ENCODE measurements around the gene ZNF324.
"Not testable (repeated sequence)": the region's sequence is repeated elsewhere in the genome, so short reads cannot be mapped to it uniquely, and the experiment has no call there.

Gene ZNF324

DNA sequence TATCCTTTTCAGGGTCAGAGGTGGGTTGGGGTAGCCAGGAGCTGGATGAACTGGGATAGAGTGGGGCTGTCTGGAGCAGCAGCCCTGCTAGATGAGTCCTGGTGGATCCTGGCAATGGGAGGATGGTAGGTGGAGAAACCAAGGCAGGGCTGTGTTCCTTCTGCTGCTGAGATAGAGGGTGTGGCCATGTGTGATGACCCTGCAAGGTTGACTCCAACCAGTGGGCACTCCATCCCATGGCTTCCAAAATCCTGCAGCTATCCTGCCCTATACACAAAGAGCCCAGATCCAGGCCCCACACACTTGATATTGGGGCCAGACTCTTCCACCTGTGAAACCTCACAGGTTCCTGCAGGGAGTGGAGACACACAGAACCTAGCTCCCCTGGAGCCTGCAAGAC is 6.9 kb downstream of the ZNF324 start:
- FAIRE-seq: no peak

DNA sequence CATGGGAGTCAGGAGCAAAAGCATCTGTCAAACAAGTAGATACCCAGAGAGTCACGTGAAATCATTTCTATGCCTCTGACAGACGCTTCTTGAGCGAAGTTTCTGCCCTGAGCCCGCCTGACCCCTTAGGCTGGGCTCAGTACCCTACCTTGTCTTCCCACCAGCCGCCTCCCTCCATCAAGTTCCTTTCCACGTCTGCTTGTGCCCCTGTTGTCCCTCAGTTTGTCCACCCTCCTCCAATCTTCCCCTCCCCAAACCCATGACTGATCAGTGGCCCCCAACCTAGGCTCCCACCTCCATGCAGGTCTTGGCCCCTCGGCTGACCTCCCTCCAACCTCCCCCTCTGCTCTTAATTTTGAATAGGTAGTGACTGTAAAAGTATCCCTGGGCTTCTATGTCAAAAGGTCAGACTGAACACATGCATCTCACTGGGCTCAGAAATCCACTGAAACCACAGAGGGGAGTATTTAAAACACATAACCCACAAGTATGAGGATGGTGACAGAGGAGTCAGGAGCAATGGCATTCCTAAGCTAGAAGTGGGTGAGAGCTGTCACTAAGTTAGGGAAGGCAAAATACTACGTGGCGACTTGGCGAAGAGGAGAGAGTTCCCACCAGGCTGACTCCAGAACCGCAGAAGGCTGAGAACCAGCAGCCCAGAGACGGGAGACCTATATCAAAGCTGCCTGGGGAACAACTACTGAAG is 7.6 kb downstream of the ZNF324 start:
- no peak for FAIRE-seq

DNA sequence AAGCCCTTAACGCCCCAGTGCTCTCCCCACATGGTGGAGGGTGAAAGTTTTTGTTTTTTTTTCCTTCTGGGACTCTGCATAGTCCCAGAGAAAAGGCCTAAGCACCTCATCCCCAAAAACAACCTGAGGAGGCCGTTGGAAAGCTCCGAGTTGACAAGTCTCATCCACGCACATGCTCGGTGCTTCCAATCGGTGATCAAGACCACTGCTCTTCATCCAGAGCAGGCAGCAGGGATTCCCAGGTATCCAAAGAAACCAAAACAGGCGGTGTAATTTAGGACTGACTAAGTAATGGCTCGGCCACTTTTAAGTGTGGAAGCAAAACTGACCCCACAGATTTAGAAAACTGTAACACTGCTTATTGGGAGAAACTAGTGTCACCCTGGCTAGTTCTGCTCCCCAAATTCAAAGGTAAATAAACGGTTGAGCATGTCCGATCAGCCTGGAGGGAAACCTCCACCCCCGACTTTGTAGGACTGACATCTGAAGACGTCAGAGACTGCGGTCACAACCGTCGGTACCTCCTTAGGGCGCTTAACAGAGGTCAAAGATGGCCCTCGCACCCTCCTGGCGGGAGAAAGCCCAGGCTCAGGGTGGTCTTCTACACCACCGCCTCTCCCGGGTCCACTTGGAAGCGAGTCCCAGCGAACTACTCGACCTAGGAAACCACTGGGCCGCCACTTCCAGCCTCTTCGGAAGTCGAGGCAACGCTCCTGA is 8.3 kb downstream of the ZNF324 start:
- FAIRE-seq: no peak

DNA sequence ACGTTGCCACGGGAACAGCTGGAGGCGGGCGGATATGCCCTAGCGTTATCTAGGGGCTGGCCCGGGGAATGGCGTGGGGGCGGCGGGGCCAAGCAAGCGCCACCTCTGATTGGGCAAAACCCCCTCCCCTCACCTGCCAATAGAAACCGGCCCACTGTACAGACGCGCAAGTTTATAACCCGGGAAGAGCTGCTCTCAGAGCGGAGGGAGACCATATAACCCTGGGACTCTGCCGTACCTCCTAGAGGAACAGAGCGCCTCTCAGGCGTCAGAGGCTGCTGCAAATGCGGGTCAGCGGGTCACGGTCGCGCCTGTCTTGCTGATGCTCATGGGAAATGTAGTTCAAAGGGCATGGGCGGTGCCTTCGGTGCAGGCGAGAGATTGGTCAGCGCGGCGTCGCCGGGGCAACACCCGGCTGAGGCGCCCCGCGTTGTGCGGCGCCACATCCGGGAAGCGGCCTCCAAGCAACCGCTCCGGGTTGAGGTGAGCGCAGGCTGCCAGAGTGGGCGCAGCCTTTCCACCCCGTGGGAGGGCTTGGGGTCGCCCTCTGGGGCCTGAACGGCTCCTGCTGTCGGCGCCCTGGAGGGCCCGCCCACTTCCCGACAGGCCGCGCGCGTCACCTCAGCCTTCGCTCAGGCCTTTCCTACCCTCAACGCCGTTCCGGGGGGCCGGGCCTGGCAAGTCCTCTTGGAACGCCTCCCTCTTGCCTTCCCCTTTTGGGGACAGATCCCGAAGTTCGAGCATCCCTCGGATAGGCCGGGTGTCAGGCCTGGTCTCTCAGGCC is 9.0 kb downstream of the ZNF324 start, which contains the start of gene ZNF446:
Gene ZNF446, plus strand, starts transcription at position 639 of the 784 bp plus-strand sequence. CDS start 867 bp downstream, outside the sequence.
- FAIRE-seq: peak; percentile 81

DNA sequence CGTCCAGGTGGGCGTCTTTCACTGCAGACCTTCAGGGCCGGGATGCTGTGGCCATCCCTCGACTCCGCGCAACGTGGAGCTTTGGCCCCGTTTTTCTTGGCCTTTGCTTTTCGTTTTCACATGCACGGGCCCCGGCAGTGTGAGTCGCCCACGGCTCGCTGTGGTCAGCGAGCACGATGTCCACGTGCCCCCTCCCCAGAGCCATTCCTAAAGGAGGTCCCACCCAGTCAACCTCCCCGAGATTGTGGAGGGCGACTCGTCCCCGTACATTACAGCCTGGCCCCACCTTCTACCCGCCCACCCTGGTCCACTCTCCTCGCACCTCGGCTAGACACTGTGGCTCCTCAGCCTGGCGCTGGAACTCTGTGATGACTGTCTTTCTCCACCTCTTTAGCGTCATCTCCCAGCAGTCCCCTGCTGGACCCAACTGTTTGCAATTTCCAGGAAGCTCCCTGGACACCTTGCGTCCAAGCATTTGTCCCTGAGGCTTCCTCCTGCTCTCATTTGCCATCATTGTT is 9.7 kb downstream of the ZNF324 start:
- no peak for FAIRE-seq

DNA sequence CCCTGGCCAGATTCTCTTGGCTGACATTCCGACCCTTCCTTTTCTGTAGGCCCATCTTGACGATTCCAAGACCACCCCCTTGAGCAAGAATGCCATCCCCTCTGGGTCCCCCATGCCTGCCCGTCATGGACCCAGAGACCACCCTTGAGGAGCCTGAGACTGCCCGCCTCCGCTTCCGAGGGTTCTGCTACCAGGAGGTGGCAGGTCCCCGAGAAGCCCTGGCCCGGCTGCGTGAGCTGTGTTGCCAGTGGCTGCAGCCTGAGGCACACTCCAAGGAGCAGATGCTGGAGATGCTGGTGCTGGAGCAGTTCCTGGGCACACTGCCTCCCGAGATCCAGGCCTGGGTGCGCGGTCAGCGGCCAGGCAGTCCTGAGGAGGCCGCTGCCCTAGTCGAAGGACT is 10.2 kb downstream of the ZNF324 start:
- no peak for FAIRE-seq

DNA sequence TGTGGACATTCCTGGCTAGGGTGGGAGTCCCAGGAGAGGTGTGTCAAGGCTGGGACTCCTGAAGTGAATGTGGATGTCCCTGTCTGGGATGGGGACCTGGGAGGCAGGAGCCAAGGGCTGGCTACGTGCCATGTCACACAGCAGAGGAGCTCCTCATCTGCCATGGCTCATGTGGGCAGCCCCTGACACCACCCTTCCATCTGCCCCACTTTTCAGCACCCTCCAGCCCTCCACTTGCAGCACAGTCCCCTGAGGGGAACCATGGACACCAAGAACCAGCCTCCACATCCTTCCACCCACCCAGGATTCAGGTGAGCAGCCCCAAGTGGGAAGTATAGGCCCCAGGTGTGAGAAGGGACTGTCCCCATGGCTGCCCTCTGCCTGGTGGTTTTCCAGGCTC is 11.0 kb downstream of the ZNF324 start:
- FAIRE-seq: no peak

DNA sequence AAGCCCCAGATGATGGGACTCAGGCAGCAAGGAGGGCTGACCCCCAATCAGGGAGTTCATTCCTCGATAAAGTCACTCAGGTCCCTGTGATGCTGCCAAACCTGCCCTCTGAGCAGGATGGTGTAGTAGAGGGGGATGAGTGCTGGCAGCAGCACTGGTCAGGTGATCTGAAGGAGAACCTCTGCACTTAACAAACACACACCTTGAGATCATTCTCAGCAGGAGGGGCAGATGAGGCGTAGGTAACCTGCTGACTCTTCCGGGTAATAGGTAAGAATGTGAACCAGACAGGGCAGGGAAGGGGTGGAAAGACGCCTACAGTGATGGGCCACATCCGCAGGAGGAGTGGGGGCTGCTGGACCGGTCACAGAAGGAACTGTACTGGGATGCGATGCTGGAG is 12.4 kb downstream of the ZNF324 start:
- FAIRE-seq: no peak

DNA sequence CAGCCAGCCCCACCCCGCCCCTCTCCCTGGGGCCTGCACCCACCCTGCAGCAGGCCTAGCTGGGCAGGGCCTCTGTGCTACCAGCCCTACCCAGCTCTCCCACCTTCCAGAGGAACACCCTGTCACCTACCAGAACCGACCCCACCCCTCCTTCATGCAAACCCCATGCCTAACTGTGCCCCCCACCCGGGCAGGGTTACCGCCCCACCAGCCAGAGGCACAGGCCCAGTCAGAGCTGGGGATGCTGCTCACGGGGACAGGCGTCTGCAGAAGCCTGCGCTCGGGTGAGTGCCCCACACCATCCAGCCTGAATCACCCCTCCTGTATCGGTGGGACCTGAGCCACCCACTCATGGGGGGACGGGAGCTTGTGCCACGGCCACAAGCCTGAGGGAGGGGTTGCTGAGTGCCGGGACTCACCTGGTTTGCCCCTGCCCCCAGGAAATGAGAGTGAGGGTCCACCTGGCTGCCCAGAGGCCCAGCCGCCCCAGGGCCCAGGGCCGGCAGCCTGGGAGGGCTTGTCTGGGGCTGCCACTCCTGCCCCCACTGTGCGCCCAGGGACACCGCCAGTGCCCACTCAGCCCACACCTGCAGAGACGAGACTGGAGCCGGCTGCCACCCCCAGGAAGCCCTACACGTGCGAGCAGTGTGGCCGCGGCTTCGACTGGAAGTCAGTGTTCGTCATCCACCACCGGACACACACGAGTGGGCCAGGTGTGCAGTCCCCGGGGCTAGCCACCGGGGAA is 13.0 kb downstream of the ZNF324 start:
- no peak for FAIRE-seq

DNA sequence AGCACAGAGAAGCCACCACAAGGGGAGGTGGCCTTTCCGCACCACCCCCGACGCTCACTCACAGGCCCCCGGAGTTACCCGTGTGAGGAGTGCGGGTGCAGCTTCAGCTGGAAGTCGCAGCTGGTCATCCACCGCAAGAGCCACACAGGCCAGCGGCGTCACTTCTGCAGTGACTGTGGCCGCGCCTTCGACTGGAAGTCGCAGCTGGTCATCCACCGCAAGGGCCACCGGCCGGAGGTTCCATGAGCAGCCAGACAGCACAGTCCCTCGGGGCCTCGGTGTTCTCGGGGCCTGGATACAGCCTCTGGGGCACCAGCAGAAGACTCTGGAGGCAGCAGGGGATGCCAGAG is 13.6 kb downstream of the ZNF324 start:
- FAIRE-seq: no peak

DNA sequence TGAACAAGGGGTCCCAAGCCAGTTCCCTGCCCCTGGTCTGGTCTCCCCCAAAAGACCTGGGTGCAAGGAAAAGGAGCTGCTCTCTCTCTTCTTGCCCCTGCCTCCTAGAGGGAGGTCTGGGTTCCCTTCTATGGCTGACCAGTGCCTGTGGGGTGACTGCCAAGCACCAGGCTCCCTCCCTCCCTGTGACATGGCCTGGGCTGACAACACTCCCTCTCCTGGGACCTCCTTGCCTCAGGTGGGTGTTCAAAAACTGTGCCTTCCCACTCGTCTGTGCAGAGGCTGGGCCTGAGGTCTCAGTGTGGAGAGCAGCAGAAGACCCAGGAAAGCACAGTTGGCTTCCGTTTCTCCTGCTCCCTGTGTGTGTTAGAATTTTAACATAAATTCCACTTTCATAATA is 14.0 kb downstream of the ZNF324 start:
- no peak for FAIRE-seq

DNA sequence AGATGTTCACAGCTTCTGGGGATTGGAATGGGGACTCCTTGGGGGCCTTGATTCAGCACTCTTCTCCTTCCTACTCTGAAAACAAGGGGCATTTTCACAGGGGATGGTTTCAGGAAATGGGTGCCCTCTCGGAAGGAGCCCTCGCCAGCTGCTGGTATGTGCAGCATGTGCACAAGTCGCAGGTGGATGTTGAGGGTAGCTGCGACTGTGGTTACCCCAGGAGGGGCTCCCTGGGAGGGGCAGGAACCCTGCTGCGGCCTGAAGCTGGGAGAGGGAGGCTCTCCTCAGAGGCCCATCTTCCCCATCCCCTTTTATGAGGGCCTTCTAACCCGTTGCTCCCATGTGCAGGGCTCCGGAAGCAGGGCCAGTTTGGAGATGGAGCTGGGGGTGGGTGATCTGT is 15.5 kb downstream of the ZNF324 start:
- no peak for FAIRE-seq

DNA sequence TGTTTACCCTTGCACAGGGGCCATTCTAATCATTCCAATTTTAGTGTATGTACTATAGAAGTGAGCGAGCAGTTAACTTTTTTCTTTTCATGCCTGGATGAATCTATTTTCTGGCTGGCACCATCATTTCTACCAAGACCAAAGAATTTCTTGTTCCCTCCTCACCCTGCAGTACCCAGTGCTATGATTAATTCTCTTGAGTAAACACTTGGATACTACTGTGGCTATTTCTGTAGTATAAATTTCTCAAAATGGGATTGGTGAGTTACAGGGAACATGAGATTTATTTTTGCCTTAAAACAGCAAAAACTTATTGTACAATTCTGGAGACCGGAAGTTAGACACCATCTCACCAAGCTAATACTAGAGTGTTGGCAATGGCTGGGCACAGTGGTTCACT is 16.9 kb downstream of the ZNF324 start:
- FAIRE-seq: no peak

DNA sequence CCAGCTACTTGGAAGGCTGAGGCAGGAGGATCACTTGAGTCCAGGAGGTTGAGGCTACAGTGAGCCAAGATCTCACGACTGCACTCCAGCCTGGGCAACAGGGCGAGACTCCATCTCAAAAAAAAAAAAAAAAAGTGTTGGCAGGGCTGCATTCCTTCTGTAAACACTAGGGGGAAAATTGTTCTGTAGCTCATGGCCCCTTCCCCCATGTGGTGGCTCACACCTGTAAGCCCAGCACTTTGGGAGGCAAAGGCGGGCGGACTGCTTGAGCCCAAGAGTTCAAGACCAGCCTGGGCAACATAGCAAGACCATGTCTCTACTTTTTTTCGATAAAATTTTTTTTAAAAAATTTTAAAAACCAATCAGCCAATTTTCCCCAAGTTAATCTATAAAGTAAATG is 17.5 kb downstream of the ZNF324 start:
- FAIRE-seq: not testable (repeated sequence)

DNA sequence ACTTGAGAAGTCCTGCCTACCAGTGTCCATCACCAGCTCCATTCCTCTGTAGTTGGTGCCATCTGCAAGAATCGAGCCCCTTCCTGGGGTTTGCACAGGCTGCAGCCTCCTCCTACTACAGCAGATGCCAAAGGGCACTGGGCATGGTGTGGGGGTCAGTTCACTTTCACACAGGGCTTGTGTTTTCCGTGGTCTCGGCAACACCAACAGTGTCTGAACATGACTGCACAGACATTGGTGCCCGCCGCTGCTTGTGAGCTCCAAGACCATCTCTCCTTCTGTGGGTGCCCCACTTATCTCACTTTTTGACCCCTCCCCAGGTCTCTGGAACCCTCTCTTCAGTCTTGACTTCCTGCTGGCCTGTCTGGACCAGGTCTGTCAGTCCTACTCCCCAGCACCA is 24.5 kb downstream of the ZNF324 start:
- no peak for FAIRE-seq

DNA sequence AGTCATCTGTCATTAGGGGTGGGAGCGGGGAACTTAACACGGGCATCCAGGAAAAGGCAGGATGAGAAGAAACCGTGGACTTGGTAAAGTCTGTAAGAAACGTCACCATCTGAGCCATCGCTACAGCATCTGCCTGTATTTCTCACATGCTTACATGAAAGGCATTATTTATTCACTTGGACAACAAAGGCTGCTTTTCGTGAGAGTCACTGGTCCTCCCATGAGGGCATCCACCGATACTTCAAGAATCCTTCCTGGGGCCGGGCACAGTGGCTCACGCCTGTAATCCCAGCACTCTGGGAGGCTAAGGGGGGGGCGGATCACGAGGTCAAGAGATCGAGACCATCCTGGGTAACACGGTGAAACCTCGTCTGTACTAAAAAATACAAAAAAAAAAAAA is 25.4 kb downstream of the ZNF324 start:
- FAIRE-seq: no peak

DNA sequence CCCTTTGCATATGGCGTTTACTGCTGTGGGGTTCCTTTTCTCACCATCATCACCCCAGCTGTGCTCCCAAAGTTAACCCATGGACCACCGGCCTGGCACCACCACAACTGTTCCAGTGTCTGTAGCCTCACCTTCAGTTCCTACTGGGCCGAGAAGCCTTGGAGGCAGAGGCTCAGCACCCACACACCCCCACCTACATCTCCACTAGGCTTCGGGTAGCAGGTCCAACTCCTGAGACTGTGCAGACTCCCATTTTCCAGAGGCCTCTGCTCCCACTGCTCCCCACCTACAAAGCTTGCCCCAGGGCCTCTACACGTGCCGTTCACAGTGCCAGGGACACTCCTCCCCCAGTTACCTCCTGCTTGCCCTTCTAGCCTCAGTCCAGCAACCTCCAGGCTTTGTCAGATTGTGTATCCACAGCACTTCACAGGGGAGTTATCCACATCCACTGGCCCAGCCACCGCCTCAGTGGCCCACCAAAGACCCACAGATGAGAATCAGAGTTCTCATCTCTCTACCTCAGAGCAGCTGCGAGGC is 30.8 kb downstream of the ZNF324 start:
- FAIRE-seq: no peak

DNA sequence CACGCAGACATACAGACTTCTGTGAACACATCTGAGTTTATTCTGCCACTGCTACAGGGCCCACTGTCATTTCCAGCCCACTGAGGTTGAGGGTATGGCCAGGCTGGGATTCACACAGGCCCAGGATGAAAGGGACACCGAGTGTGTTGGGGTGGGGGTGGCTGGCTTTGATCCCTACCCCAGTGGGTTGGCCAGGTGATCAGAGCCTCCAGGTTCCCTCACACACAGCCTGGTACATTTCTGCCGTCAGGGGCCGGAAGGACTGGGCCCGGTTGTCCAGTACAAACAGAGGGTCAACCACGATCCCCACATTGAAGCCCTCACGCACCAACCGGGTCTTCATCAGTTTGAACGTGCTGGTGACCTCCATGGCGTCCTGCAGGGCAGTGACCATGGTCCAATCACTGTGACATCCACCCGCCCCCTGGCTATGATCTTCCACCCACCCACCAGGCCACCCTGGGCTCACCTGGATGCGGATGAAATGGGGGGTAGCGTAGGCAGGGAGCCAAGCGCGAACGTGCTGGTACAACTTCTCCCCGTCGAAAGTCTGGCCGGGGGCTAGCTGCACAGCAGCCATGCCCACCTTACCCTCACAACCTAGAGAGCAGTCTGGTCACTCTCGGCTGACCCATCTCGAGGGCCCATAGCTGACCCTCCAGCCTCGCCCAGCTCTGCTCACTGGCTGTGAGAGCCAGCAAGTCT is 31.6 kb downstream of the ZNF324 start:
- FAIRE-seq: no peak

DNA sequence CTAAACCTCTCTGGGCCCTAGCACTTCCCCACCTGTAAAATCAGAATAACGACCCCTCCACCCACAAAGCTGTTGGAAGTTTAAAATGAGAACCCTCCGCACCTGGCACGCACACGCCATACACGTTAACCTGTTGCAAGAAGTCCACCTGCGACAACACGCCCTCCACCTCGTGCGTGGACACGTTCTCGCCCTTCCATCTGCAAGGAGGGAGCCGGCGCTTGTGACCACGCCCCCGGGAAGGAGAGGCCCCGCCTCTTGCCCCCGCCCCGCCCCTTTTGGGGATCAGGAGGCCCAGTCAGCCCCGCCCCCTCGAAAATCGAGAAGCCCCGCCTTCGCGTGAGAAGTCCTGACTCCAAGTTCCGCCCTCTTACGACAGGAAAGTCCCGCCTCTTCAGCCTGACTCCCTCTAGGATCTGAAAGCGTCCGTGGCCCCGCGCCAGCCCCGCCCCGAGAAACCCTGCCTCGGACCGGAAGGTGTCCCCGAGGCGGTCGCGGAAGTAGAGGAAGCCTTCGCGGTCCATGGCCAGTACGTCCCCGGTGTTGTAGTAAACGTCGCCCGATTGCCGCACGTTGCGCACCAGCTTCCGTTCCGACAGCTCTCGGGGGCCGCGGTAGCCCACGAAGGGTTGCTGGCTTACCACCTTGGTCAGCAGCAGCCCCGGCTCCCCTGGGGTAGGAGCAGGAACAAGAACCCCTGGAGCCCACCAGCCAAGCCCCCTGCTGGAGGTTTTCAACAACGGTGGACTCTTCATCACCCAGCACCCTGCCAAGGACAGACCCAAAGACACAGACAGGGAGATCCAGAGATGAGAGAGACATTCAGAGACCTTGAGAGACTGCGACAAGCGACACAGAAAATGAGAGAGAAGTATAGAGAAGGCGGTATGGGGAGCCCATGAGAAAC is 32.4 kb downstream of the ZNF324 start:
- FAIRE-seq: no peak

DNA sequence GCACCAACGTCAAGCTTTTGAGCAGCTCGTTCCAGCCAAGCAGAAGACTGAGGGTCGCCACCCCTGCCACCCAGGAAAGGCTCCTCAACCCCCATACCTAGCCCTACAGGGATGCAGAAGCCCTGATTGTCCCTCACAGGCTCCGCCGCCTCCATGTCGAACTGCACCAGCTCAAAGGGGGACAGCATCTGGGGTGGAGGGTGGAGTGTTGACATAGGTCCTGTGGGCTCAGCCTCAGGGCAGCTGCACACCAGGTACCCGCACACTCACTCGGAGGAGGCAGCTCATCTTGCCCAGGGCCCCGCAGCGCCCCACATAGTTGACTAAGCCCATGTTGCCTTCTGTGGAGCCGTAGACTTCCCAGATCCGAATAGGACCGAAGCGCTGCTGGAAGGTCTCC is 33.4 kb downstream of the ZNF324 start:
- no peak for FAIRE-seq
